Keratinocyte (primary cell): ENCODE results near the gene RIMKLA. TPM values are rescaled to one million over a fixed set of nuclear protein-coding genes. Genes with fewer than 3 reads are reported as not detected.

Experiments
- DNase-seq: peaks from one replicate; pipeline ENCODE4 v3.0.0-alpha.2; 2011; ENCODE audit warnings: low read depth, missing footprints, low spot score
- FAIRE-seq: peaks from 2 replicates; lab custom pipeline; 2011; peaks lifted over from hg19 to GRCh38; lab: Jason Lieb, UNC
- H2AFZ ChIP-seq: 2 replicates; pipeline ENCODE4 v1.6.0; 2012; ENCODE audit warnings: low read length, control low read depth, inconsistent platforms; ENCODE audit not compliant: control insufficient read depth
- H3K27ac ChIP-seq: 2 replicates; pipeline ENCODE4 v1.5.1; 2011; ENCODE audit warnings: low read length; ENCODE audit not compliant: control insufficient read depth, insufficient read depth
- H3K27me3 ChIP-seq: 3 replicates; pipeline ENCODE4 v1.6.0; 2011; ENCODE audit warnings: low read length; ENCODE audit not compliant: control insufficient read depth, insufficient read depth; ENCODE audit errors: extremely low read depth
- H3K36me3 ChIP-seq, 2 experiments: 2 replicates in 1 of 2; 3 replicates in 1 of 2; pipeline ENCODE4 v1.5.1; 2011; ENCODE audit warnings: low read length in 2 of 2, mild to moderate bottlenecking in 1 of 2; ENCODE audit not compliant: control insufficient read depth in 2 of 2, insufficient read depth in 2 of 2; ENCODE audit errors: extremely low read depth in 1 of 2
- H3K4me1 ChIP-seq: 3 replicates; pipeline ENCODE4 v1.5.1; 2011; ENCODE audit warnings: low read length; ENCODE audit not compliant: control insufficient read depth, insufficient read depth; ENCODE audit errors: extremely low read depth
- H3K4me2 ChIP-seq: 3 replicates; pipeline ENCODE4 v1.6.0; 2011; ENCODE audit warnings: low read depth, low read length; ENCODE audit not compliant: control insufficient read depth, insufficient read depth; ENCODE audit errors: extremely low read depth
- H3K4me3 ChIP-seq, 3 experiments: fragments of 200-600 bp in 1 of 3; sonication (generic) in 1 of 3; 2 replicates in 2 of 3; 3 replicates in 1 of 3; pipeline ENCODE4 v1.5.1; 2011 to 2016; ENCODE audit warnings: low read length in 3 of 3, mild to moderate bottlenecking in 3 of 3, control low read depth in 2 of 3, inconsistent platforms in 1 of 3, low read depth in 1 of 3, mixed read lengths in 1 of 3, mixed run types in 1 of 3, moderate library complexity in 1 of 3; ENCODE audit not compliant: control insufficient read depth in 2 of 3, insufficient read depth in 2 of 3; ENCODE audit errors: extremely low read depth in 1 of 3
- H3K79me2 ChIP-seq: 2 replicates; pipeline ENCODE4 v1.6.0; 2012; ENCODE audit warnings: low read length; ENCODE audit not compliant: control insufficient read depth, insufficient read depth
- H3K9ac ChIP-seq: 3 replicates; pipeline ENCODE4 v1.6.0; 2011; ENCODE audit warnings: low read length; ENCODE audit not compliant: control insufficient read depth, insufficient read depth; ENCODE audit errors: extremely low read depth
- H3K9me1 ChIP-seq: 3 replicates; pipeline ENCODE4 v1.6.0; 2011; ENCODE audit warnings: low read length; ENCODE audit not compliant: control insufficient read depth, insufficient read depth; ENCODE audit errors: extremely low read depth
- H3K9me3 ChIP-seq: 2 replicates; pipeline ENCODE4 v1.5.1; 2012; ENCODE audit warnings: low read depth, low read length; ENCODE audit not compliant: control insufficient read depth
- H4K20me1 ChIP-seq: 3 replicates; pipeline ENCODE4 v1.6.0; 2011; ENCODE audit warnings: low read length; ENCODE audit not compliant: control insufficient read depth, insufficient read depth; ENCODE audit errors: extremely low read depth
- EZH2 ChIP-seq: IDR thresholded peaks from one replicate; pipeline ENCODE4 v1.6.1; 2012; ENCODE audit warnings: inconsistent platforms, mild to moderate bottlenecking, low read length, moderate library complexity
- dilution Hi-C: fragments of 300-500 bp; cut with MboI; formaldehyde crosslinking; loops from one replicate; pipeline ENCODE4 v1.7.0; 2020; ENCODE audit warnings: low sequenced_read_pairs; ENCODE audit not compliant: extremely low pct_ligation_motif_present
- polyA plus RNA-seq, 5 experiments: library from polyadenylated mRNA; depleted of rRNA in 3 of 5; stranded (reverse) in 3 of 5; stranded (forward) in 1 of 5; unstranded in 1 of 5; fragments of >200 nt; gene quantifications; 1 replicate in 1 of 5; 2 replicates in 3 of 5; 3 replicates in 1 of 5; pipeline versions ENCODE4 v1.2.1 to v1.2.3, GENCODE V29; 2011 to 2012; ENCODE audit warnings: missing spikeins in 2 of 5, low read depth in 1 of 5, low replicate concordance in 1 of 5
- TF ChIP-seq, protein P1 (sequence below), 3 experiments: IDR thresholded peaks in 1 of 3; conservative IDR thresholded peaks in 1 of 3; optimal IDR thresholded peaks in 1 of 3; 2 replicates in 2 of 3; 3 replicates in 1 of 3; pipeline versions ENCODE3 to v1.5.1; 2011; ENCODE audit warnings: low read length in 3 of 3, mild to moderate bottlenecking in 3 of 3, moderate library complexity in 2 of 3, control low read depth in 1 of 3, inconsistent platforms in 1 of 3; ENCODE audit not compliant: insufficient read depth in 2 of 3; ENCODE audit errors: extremely low read depth in 1 of 3

RIMKLA gene
- polyA plus RNA-seq, 1 donor (not counting 4 experiments of a cell fraction or from before 2014, with no cell fraction given), result not detected

- no peak for FAIRE-seq
Observed at GRCh38 chr1:42453386-42453785, 72.8 kb downstream of the RIMKLA start.

DNA sequence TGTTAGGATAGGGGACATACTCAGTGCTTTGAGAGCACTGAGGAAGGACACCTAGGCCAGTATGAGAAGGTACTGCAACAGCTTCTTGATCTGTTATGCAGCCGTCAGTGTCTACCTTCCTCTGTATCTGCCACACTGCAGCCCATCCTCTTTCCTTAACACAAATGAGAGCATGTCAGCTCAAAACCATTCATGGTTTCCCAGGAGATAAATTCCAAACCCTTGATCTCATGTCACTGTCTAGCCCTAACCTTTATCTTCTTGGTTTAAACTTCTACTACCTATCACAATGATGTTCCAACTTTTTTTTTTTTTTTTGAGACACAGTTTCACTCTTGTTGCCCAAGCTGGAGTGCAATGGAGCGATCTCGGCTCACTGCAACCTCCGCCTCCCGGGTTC is 73.8 kb downstream of the RIMKLA start:
- Histone ChIP-seq H3K4me2 (no peak overlapping the region), H4K20me1 (no peaks in the 10 kb centered on the region), H3K4me3 (no peak overlapping the region), H3K4me1 (peaks cover 12% of the 10 kb centered on the region), H3K27ac (no peak overlapping the region), H3K36me3 (peaks cover 0 to 1% of the 10 kb centered on the region in 2 experiments), H2AFZ (no peak overlapping the region), H3K9me3 (no peaks in the 10 kb centered on the region), H3K27me3 (no peaks in the 10 kb centered on the region), H3K79me2 (peaks cover 13% of the 10 kb centered on the region), H3K9me1 (no peaks in the 10 kb centered on the region), H3K9ac (no peak overlapping the region)
- dilution Hi-C loops, result no loop called here
- TF ChIP-seq, protein P1, sequence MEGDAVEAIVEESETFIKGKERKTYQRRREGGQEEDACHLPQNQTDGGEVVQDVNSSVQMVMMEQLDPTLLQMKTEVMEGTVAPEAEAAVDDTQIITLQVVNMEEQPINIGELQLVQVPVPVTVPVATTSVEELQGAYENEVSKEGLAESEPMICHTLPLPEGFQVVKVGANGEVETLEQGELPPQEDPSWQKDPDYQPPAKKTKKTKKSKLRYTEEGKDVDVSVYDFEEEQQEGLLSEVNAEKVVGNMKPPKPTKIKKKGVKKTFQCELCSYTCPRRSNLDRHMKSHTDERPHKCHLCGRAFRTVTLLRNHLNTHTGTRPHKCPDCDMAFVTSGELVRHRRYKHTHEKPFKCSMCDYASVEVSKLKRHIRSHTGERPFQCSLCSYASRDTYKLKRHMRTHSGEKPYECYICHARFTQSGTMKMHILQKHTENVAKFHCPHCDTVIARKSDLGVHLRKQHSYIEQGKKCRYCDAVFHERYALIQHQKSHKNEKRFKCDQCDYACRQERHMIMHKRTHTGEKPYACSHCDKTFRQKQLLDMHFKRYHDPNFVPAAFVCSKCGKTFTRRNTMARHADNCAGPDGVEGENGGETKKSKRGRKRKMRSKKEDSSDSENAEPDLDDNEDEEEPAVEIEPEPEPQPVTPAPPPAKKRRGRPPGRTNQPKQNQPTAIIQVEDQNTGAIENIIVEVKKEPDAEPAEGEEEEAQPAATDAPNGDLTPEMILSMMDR (optimal IDR thresholded peaks at IDR 0.05 in 1 of 3, IDR thresholded peaks at IDR 0.05 in 1 of 3, conservative IDR thresholded peaks at IDR 0.05 in 1 of 3; ENCODE audit: extremely low read depth in 1 of 3, insufficient read depth in 2 of 3, low read length in 3 of 3), result no peak
- no peak for TF ChIP-seq EZH2
- DNase-seq, result no peak
- no peak for FAIRE-seq

More at GRCh38 chr1:42453386-42453785, 72.8 kb downstream of the RIMKLA start:
- Histone ChIP-seq H3K9me3 (no peaks in the 10 kb centered on the region), H3K36me3 (no peaks in the 10 kb centered on the region), H2AFZ (no peak overlapping the region), H3K4me2 (no peak overlapping the region), H3K9me1 (no peaks in the 10 kb centered on the region), H4K20me1 (no peaks in the 10 kb centered on the region), H3K4me1 (peaks cover 12% of the 10 kb centered on the region), H3K27ac (no peak overlapping the region), H3K27me3 (no peaks in the 10 kb centered on the region), H3K9ac (no peak overlapping the region), H3K79me2 (peaks cover 13% of the 10 kb centered on the region), H3K4me3 (no peak overlapping the region)
- dilution Hi-C loops, result no loop called here
- no peak for DNase-seq
- no peak for TF ChIP-seq EZH2
- TF ChIP-seq, protein P1 (optimal IDR thresholded peaks at IDR 0.05 in 1 of 3, IDR thresholded peaks at IDR 0.05 in 1 of 3, conservative IDR thresholded peaks at IDR 0.05 in 1 of 3; ENCODE audit: extremely low read depth in 1 of 3, insufficient read depth in 2 of 3, low read length in 3 of 3), result no peak
